HuH-7.5 (cell line): ENCODE data around the gene FRG1.
A peak's percentile ranks its signal among the peaks of the same experiment; 100 is the strongest.
"Not testable (repeated sequence)": the region's sequence is repeated elsewhere in the genome, so short reads cannot be mapped to it uniquely, and the experiment has no call there.

Experiments used
- DNase-seq: peaks from one replicate; pipeline ENCODE4 v3.0.0; 2011; ENCODE audit warnings: low spot score

FRG1 gene

GRCh38 chr4:189940178-189941004, at the start of gene FRG1:
Gene FRG1, plus strand, starts transcription at chr4:189940872. Its CDS starts 138 bp downstream, at chr4:189941010.
- DNase-seq: peak; percentile 16

GRCh38 chr4:189897667-189898066, 43.0 kb upstream of the FRG1 start:
- no peak for DNase-seq

- DNase-seq: not testable (repeated sequence)
Measured at GRCh38 chr4:189899481-189900015, 41.1 kb upstream of the FRG1 start.

- DNase-seq: peak; percentile 3
Measured at GRCh38 chr4:189904420-189905027, 36.1 kb upstream of the FRG1 start.

- no peak for DNase-seq
Measured at GRCh38 chr4:189912170-189912569, 28.5 kb upstream of the FRG1 start.

DNA sequence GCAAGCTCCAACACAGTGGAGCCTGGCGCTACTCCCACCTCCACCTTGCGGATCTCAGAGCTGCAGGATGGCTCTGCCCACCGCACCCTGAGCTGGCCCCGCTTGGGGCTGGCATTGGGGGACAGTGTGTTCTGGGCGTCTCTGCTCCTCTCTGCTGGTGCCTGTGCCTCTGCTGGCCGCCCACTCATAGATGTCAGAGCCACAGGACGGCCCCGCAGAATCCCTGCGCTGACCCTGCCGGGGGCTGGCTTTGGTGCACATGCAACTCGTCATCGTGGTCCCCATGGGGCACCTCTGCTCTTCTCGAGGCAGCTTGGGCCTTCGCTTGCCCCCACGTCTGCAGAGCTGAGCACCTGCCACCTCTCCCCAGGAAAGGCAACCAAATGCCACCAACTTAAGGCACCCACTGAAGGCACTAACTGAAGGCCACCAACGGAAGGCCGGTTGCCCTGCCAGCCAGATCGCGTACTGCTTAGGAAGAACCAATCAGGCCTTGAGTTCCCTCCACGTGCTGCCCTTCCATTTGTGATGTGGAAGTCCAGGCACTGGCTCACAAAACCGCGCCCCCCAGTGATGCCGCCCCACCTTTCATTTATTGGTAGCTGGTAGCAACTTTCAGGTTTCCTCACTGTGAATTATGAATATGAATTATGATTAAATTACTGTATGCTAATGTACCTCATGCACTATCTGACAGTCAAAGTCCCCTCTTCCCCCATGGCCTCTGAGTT, 23.3 kb upstream of the FRG1 start:
- DNase-seq: no peak

- no peak for DNase-seq
Measured at GRCh38 chr4:189921058-189921457, 19.6 kb upstream of the FRG1 start.

- DNase-seq: not testable (repeated sequence)
Measured at GRCh38 chr4:189926742-189927141, 13.9 kb upstream of the FRG1 start.

GRCh38 chr4:189941005-189941450, 356 bp downstream of the FRG1 start:
- no peak for DNase-seq

DNA sequence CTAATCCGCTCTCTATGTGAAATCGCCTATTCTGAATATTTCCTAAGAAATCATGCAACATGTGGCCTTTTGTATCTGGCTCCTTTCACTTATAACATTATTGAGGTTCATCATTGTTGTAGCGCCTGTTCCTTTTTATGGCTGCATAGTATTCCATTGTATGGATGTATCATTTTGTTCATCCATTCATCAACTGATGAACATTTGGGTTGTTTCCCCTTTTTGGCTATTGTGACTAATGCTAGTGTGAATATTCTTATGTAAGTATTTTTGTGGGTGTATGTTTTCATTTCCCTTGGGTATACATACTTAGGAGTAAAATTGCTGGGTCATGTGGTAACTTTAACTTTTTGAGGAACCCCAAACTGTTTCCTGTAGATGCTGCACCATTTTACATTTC, 1.7 kb downstream of the FRG1 start:
- DNase-seq: not testable (repeated sequence)

DNA sequence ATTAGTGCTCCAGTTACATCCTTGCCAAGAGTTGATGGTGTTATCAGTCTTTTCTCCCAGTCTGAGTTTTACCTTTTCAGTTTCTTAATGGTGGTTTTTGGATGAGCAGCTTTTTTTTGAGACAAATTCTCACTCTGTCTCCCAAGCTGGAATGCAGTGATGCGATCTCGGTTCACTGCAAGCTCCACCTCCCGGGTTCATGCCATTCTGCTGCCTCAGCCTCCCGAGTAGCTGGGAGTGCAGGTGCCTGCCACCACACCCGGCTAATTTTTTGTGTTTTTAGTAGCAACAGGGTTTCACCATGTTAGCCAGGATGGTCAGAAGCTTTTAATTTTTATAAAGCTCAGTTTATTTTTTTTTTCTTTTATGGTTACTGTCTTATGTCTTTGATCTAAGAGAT, 3.4 kb downstream of the FRG1 start:
- DNase-seq: not testable (repeated sequence)

DNA sequence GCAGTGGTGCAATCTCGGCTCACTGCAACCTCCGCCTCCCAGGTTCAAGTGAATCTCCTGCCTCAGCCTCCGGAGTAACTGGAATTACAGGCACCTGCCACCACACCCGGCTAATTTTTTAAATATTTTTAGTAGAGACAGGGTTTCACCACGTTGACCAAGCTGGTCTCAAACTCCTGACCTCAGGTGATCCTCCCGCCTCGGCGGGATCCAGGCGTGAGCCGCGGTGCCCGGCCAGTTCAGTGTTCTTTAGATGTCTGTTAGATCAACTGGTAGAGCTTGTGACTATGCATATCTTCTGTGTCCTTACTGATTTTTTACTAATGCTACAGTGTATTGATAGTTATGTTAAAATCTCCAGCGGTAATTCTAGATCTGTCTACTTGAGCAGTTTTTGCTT, 6.2 kb downstream of the FRG1 start:
- DNase-seq: not testable (repeated sequence)

GRCh38 chr4:189948486-189948885, 7.8 kb downstream of the FRG1 start:
- DNase-seq: not testable (repeated sequence)

DNA sequence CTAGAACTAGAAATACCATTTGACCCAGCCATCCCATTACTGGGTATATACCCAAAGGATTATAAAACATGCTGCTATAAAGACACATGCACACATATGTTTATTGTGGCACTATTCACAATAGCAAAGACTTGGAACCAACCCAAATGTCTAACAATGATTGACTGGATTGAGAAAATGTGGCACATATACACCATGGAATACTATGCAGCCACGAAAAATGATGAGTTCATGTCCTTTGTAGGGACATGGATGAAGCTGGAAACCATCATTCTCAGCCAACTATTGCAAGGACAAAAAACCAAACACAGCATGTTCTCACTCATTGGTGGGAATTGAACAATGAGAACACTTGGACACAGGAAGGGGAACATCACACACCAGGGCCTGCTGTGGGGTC, 28.6 kb downstream of the FRG1 start:
- not testable (repeated sequence) for DNase-seq

DNA sequence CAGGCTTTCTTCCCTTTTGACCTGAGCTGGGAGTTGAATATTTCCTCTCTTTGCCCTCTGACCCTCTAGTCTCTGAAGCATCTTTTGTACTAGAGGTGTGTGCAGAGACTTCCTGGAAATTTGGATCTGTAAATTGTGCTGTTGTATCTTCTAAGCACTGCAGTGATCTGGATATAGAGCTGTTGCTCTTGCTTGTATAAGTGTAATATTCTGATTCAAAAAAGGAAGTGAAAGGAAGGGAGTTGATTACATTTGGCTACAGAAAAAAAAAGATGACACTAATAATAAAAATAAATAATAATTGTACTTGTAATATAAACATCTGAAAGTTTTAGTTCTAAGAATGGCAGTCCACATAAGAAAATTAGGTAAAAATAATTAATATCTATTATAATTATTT, 33.0 kb downstream of the FRG1 start:
- no peak for DNase-seq

DNA sequence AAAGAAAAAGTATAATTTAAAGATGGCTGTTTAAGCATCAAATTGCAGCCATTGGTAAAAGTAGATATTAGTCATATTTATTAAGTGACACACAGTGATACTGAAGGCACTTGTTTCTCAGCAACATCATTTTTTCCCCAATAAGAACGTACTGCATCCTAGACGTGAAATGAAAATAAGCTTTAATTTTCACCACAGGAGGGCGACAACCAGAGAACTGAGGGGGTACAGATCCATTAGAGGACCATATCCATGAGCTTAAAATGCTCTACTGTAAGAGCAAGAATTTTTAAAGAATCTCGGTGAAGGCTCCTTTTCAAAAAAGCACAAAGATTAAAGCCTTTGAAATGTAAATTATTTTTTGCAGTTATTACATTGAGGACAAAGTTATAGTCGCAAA, 33.4 kb downstream of the FRG1 start:
- DNase-seq: no peak

- DNase-seq: no peak
Measured at GRCh38 chr4:189979196-189980047, 38.8 kb downstream of the FRG1 start.

DNA sequence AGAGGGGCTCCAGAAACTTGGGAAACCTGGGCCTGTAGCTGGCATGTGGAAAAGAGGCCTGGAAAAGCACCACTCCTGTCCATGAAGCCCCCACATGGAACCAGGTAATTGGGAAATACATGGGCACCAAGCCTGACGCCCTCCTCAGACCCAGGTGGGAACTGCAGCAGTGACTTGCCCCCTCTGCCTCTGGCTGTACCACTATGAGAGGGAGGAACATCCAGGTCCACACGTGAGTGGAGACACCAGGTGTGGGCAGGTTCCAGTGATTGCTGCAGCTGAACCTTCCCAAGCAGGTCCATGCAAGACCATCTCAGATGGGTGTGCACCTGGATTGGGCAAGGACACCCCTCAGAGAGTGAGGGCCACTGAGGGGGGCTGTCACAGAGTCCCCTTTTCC, 39.6 kb downstream of the FRG1 start:
- not testable (repeated sequence) for DNase-seq

GRCh38 chr4:189981970-189982369, 41.3 kb downstream of the FRG1 start:
- DNase-seq: no peak

DNA sequence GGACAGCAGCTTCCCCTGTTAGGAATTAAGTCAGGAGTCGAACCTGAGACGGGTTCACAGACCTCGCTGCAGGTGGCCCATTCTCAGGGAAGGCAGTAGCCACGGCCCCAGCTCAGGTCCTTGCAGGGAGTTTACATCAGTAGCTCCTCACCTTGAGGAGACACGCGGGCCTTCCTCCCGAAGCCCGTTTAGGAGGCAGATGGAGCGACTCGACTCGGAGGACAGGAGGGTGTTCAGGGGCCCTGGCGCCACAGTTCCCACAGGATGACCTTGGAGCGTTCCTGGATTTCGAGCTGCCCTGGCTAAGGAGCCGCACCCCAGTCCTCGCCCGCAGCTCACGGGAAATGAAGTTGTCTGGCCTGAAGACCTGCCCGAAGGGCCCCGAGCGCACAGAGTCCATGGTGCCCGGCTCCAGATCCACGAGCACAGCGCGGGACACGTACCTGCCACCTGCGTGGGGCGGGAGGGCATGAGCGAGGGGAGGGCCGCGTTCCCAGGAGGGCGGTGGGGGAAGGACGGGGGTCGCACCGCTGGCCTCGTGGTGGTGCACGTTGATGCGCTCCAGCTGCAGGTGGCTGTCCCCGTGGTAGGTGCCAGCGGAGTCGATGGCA, 43.3 kb downstream of the FRG1 start:
- DNase-seq: not testable (repeated sequence)

- not testable (repeated sequence) for DNase-seq
Measured at GRCh38 chr4:189984661-189985060, 44.0 kb downstream of the FRG1 start.
